H9 (cell line): Measurements from ENCODE around the gene A1BG. TPM values are rescaled to one million over a fixed set of nuclear protein-coding genes. Genes with fewer than 3 reads are reported as not detected.

ENCODE experiments used
- DNase-seq: peaks from one replicate; pipeline ENCODE4 v3.0.0-alpha.2; 2017
- H2AFZ ChIP-seq: one replicate; pipeline ENCODE4 v1.6.1; 2013; ENCODE audit warnings: mild to moderate bottlenecking, low read length, control low read depth, moderate library complexity
- H2AK5ac ChIP-seq: 2 replicates; pipeline ENCODE4 v1.6.1; 2013; ENCODE audit warnings: low read length, control low read depth, mixed read lengths; ENCODE audit not compliant: insufficient read length
- H2BK120ac ChIP-seq: one replicate; pipeline ENCODE4 v1.6.1; 2013; ENCODE audit warnings: low read depth, mild to moderate bottlenecking, low read length, control low read depth, inconsistent platforms; ENCODE audit not compliant: poor library complexity, severe bottlenecking
- H2BK12ac ChIP-seq: 2 replicates; pipeline ENCODE4 v1.6.1; 2013; ENCODE audit warnings: low read length, control low read depth, mixed read lengths, low read depth; ENCODE audit not compliant: insufficient read length
- H2BK15ac ChIP-seq: 2 replicates; pipeline ENCODE4 v1.6.1; 2013; ENCODE audit warnings: low read depth, low read length, control low read depth
- H2BK20ac ChIP-seq: one replicate; pipeline ENCODE4 v1.6.1; 2013; ENCODE audit warnings: low read depth, mild to moderate bottlenecking, low read length, control low read depth, inconsistent platforms; ENCODE audit not compliant: poor library complexity, severe bottlenecking
- H2BK5ac ChIP-seq: 2 replicates; pipeline ENCODE4 v1.6.1; 2013; ENCODE audit warnings: low read length, control low read depth, mixed read lengths; ENCODE audit not compliant: insufficient read length
- H3K14ac ChIP-seq: 2 replicates; pipeline ENCODE4 v1.6.1; 2013; ENCODE audit warnings: low read length, control low read depth; ENCODE audit not compliant: insufficient read depth
- H3K18ac ChIP-seq: 2 replicates; pipeline ENCODE4 v1.6.1; 2013; ENCODE audit warnings: low read depth, mild to moderate bottlenecking, mixed read lengths, low read length, control low read depth; ENCODE audit not compliant: insufficient read length
- H3K23ac ChIP-seq: 2 replicates; pipeline ENCODE4 v1.6.1; 2013; ENCODE audit warnings: low read length, control low read depth, mixed read lengths, low read depth; ENCODE audit not compliant: insufficient read length
- H3K23me2 ChIP-seq: 2 replicates; pipeline ENCODE4 v1.6.1; 2013; ENCODE audit warnings: low read depth, mild to moderate bottlenecking, mixed read lengths, low read length, control low read depth; ENCODE audit not compliant: insufficient read length, poor library complexity, severe bottlenecking
- H3K27ac ChIP-seq: 2 replicates; pipeline ENCODE4 v1.5.1; 2013; ENCODE audit warnings: low read length, control low read depth, mixed read lengths, low read depth; ENCODE audit not compliant: insufficient read length
- H3K27me3 ChIP-seq: 2 replicates; pipeline ENCODE4 v1.6.1; 2013; ENCODE audit warnings: low read length, control low read depth, inconsistent platforms; ENCODE audit not compliant: insufficient read depth
- H3K4ac ChIP-seq: 2 replicates; pipeline ENCODE4 v1.6.1; 2013; ENCODE audit warnings: low read depth, mild to moderate bottlenecking, control low read depth, inconsistent platforms, low read length, moderate library complexity
- H3K4me1 ChIP-seq: 2 replicates; pipeline ENCODE4 v1.6.1; 2013; ENCODE audit warnings: low read length, control low read depth, inconsistent platforms; ENCODE audit not compliant: insufficient read depth
- H3K4me2 ChIP-seq: 2 replicates; pipeline ENCODE4 v1.6.1; 2013; ENCODE audit warnings: low read length, control low read depth, mixed read lengths; ENCODE audit not compliant: insufficient read length, insufficient read depth
- H3K56ac ChIP-seq: 2 replicates; pipeline ENCODE4 v1.6.1; 2013; ENCODE audit warnings: low read depth, mild to moderate bottlenecking, mixed read lengths, low read length, control low read depth; ENCODE audit not compliant: insufficient read length
- H3K79me1 ChIP-seq: 2 replicates; pipeline ENCODE4 v1.6.1; 2013; ENCODE audit warnings: low read depth, mild to moderate bottlenecking, moderate library complexity, low read length, control low read depth, inconsistent platforms; ENCODE audit not compliant: insufficient read depth, poor library complexity, severe bottlenecking
- H3K79me2 ChIP-seq: 2 replicates; pipeline ENCODE4 v1.6.1; 2013; ENCODE audit warnings: low read length, control low read depth, inconsistent platforms; ENCODE audit not compliant: insufficient read depth
- H3K9ac ChIP-seq: 2 replicates; pipeline ENCODE4 v1.6.1; 2013; ENCODE audit warnings: low read length, control low read depth, mixed read lengths; ENCODE audit not compliant: insufficient read length; ENCODE audit errors: extremely low read depth
- H3K9me3 ChIP-seq: one replicate; pipeline ENCODE4 v1.6.1; 2013; ENCODE audit warnings: low read depth, low read length, inconsistent platforms; ENCODE audit not compliant: control insufficient read depth
- H3T11ph ChIP-seq: one replicate; pipeline ENCODE4 v1.6.1; 2013; ENCODE audit warnings: mild to moderate bottlenecking, low read length, control low read depth, inconsistent platforms
- H4K20me1 ChIP-seq: one replicate; pipeline ENCODE4 v1.6.1; 2013; ENCODE audit not compliant: control insufficient read depth, insufficient read length, insufficient read depth
- H4K5ac ChIP-seq: 2 replicates; pipeline ENCODE4 v1.6.1; 2013; ENCODE audit warnings: low read depth, mild to moderate bottlenecking, mixed read lengths, low read length, control low read depth; ENCODE audit not compliant: insufficient read length
- H4K8ac ChIP-seq: replicated peaks from 2 replicates; pipeline ENCODE4 v1.6.1; 2013; ENCODE audit warnings: low read length, control low read depth, mixed read lengths, low read depth; ENCODE audit not compliant: insufficient read length
- H4K91ac ChIP-seq: 2 replicates; pipeline ENCODE4 v1.6.1; 2013; ENCODE audit warnings: low read depth, mild to moderate bottlenecking, moderate library complexity, mixed read lengths, low read length, control low read depth; ENCODE audit not compliant: insufficient read length
- H3K27ac Mint-ChIP-seq, 3 experiments: 2 replicates in 2 of 3; 3 replicates in 1 of 3; pipeline ENCODE4 v1.8.0; 2020 to 2021; ENCODE audit warnings: mixed read lengths in 3 of 3, mild to moderate bottlenecking in 1 of 3, moderate library complexity in 1 of 3
- H3K27me3 Mint-ChIP-seq: 2 replicates; pipeline ENCODE4 v1.8.0; 2021; ENCODE audit warnings: low read depth, mild to moderate bottlenecking, moderate library complexity, mixed read lengths
- H3K36me3 Mint-ChIP-seq, 3 experiments: 2 replicates in 2 of 3; 3 replicates in 1 of 3; pipeline ENCODE4 v1.8.0; 2020 to 2021; ENCODE audit warnings: low read depth in 3 of 3, mixed read lengths in 3 of 3; ENCODE audit not compliant: insufficient read depth in 1 of 3
- H3K4me1 Mint-ChIP-seq, 2 experiments: 2 replicates each; pipeline ENCODE4 v1.8.0; 2020; ENCODE audit warnings: mixed read lengths in 2 of 2
- H3K4me3 Mint-ChIP-seq, 2 experiments: 2 replicates in 1 of 2; 3 replicates in 1 of 2; pipeline ENCODE4 v1.8.0; 2020 to 2021; ENCODE audit warnings: mild to moderate bottlenecking in 2 of 2, mixed read lengths in 2 of 2, moderate library complexity in 1 of 2
- H3K9me3 Mint-ChIP-seq, 2 experiments: 2 replicates in 1 of 2; 3 replicates in 1 of 2; pipeline ENCODE4 v1.8.0; 2020; ENCODE audit warnings: mild to moderate bottlenecking in 2 of 2, mixed read lengths in 2 of 2, moderate library complexity in 1 of 2
- CTCF ChIP-seq: fragments of 200-600 bp; sonication (generic); conservative IDR thresholded peaks from 3 replicates; pipeline ENCODE4 v1.8.0; 2021; ENCODE audit warnings: antibody characterized with exemption, mild to moderate bottlenecking
- WGBS: extraction: QIAGEN DNeasy Blood & Tissue Kit; methylation state at CpG from one replicate; pipeline ENCODE4 v1.1.7; 2013; ENCODE audit warnings: missing lambda C conversion rate, low lambda C conversion rate, mixed read lengths; ENCODE audit not compliant: insufficient read length; ENCODE audit errors: extremely low coverage; 5-methylcytosine and 5-hydroxymethylcytosine counted together
- total RNA-seq: library from RNA; stranded (reverse); gene quantifications from 2 replicates; pipeline ENCODE4 v1.2.1, GENCODE V29; 2021

Gene A1BG
- total RNA-seq, 1 experiment from 2014 or later = 17.4 TPM

- H3K36me3 Mint-ChIP-seq = peaks cover 0 to 2% (median 0%) of the 10 kb centered on the region in 3 experiments; a peak in 1 of 7 replicates
- no peak within 1 kb of the TSS for H3T11ph ChIP-seq
- H3K23me2 ChIP-seq = peaks cover 5% of the 10 kb centered on the region
- H3K9ac ChIP-seq = peak within 1 kb of the TSS; percentile 94
- H2BK5ac ChIP-seq = no peak within 1 kb of the TSS
- peak within 1 kb of the TSS; percentile 92 for H3K14ac ChIP-seq
- peak within 1 kb of the TSS; percentile 43 for H3K27ac ChIP-seq
- H3K4me2 ChIP-seq = peak within 1 kb of the TSS; percentile 62
- H3K79me1 ChIP-seq = no peaks in the 10 kb centered on the region
- no peaks in the 10 kb centered on the region for H3K27me3 ChIP-seq
- TF ChIP-seq CTCF = no peak; the same call in 2 of the 3 replicates
- peak within 1 kb of the TSS; percentile 91 to 98 for H3K4me3 Mint-ChIP-seq
- H3K4ac ChIP-seq = no peak within 1 kb of the TSS
- H3K56ac ChIP-seq = no peak within 1 kb of the TSS
- H3K27me3 Mint-ChIP-seq = no peaks in the 10 kb centered on the region
- H2AK5ac ChIP-seq = no peak within 1 kb of the TSS
- no peak within 1 kb of the TSS for H2AFZ ChIP-seq
- peak within 1 kb of the TSS; percentile 30 for H4K5ac ChIP-seq
- H3K23ac ChIP-seq = no peak within 1 kb of the TSS
- peak; percentile 98 for DNase-seq
- H3K18ac ChIP-seq = peak within 1 kb of the TSS; percentile 83
- no peaks in the 10 kb centered on the region for H4K20me1 ChIP-seq
- no peak within 1 kb of the TSS for H2BK12ac ChIP-seq
- no peak within 1 kb of the TSS for H2BK120ac ChIP-seq
- H3K4me1 ChIP-seq = no peaks in the 10 kb centered on the region
- H3K9me3 Mint-ChIP-seq = no peaks in the 10 kb centered on the region
- H3K4me1 Mint-ChIP-seq = peaks cover 0 to 8% of the 10 kb centered on the region in 2 experiments; a peak in 3 of 4 replicates
- H4K91ac ChIP-seq = no peak within 1 kb of the TSS
- no CpG with 5 or more reads among the region's 74 CpGs for WGBS
- H4K8ac ChIP-seq = no peak within 1 kb of the TSS
- no peaks in the 10 kb centered on the region for H3K79me2 ChIP-seq
- H2BK20ac ChIP-seq = no peak within 1 kb of the TSS
- peak within 1 kb of the TSS; percentile 97 to 99 (median 98) for H3K27ac Mint-ChIP-seq
- H2BK15ac ChIP-seq = no peak within 1 kb of the TSS
- H3K9me3 ChIP-seq = no peaks in the 10 kb centered on the region
Observed at GRCh38 chr19:58362272-58362994, 9.1 kb upstream of the A1BG start, which contains the start of gene ZNF497. Gene ZNF497 (minus strand): TSS chr19:58362751. CDS start chr19:58357635, 5,116 bp downstream.
